KMS-11 (cell line): Measurements from ENCODE around the gene PLCB4.

Experiments
- H2AFZ ChIP-seq: fragments of 200-600 bp; sonication (generic); 2 replicates; pipeline ENCODE4 v1.6.1; 2016; ENCODE audit warnings: antibody characterized with exemption, mixed run types, low read depth
- H3K27ac ChIP-seq: fragments of 200-600 bp; sonication (generic); 2 replicates; pipeline ENCODE4 v1.6.1; 2016; ENCODE audit warnings: mild to moderate bottlenecking, mixed run types
- H3K27me3 ChIP-seq: fragments of 200-600 bp; sonication (generic); 2 replicates; pipeline ENCODE4 v1.6.1; 2017; ENCODE audit warnings: mild to moderate bottlenecking, low read depth, mixed run types, moderate library complexity; ENCODE audit not compliant: insufficient read depth
- H3K36me3 ChIP-seq: fragments of 200-600 bp; sonication (generic); 2 replicates; pipeline ENCODE4 v1.6.1; 2017; ENCODE audit warnings: mild to moderate bottlenecking, mixed run types; ENCODE audit not compliant: insufficient read depth
- H3K4me1 ChIP-seq: fragments of 200-600 bp; sonication (generic); 2 replicates; pipeline ENCODE4 v1.6.1; 2016; ENCODE audit warnings: mild to moderate bottlenecking, low read depth, mixed run types; ENCODE audit not compliant: poor library complexity, severe bottlenecking
- H3K4me2 ChIP-seq: fragments of 200-600 bp; sonication (generic); 2 replicates; pipeline ENCODE4 v1.7.0; 2016; ENCODE audit warnings: mild to moderate bottlenecking, mixed run types
- H3K4me3 ChIP-seq: fragments of 200-600 bp; sonication (generic); IDR thresholded peaks from 2 replicates; pipeline ENCODE4 v1.6.1; 2017; ENCODE audit warnings: low read depth, low read length, mixed read lengths; ENCODE audit not compliant: insufficient read depth
- H3K79me2 ChIP-seq: fragments of 200-600 bp; sonication (generic); 2 replicates; pipeline ENCODE4 v1.6.1; 2016; ENCODE audit warnings: low read depth, mixed run types; ENCODE audit not compliant: insufficient read depth
- H3K9ac ChIP-seq: fragments of 200-600 bp; sonication (generic); 2 replicates; pipeline ENCODE4 v1.6.1; 2016; ENCODE audit warnings: mild to moderate bottlenecking, mixed run types
- H4K20me1 ChIP-seq: fragments of 200-600 bp; sonication (generic); 2 replicates; pipeline ENCODE4 v1.6.1; 2016; ENCODE audit warnings: mild to moderate bottlenecking, mixed run types; ENCODE audit not compliant: insufficient read depth
- TF ChIP-seq, protein P1 (sequence below): fragments of 200-600 bp; sonication (generic); conservative IDR thresholded peaks from 2 replicates; pipeline ENCODE4 v1.6.1; 2017; ENCODE audit warnings: low read depth, mild to moderate bottlenecking, antibody characterized with exemption, low read length, moderate library complexity, mixed read lengths

The PLCB4 gene

DNA sequence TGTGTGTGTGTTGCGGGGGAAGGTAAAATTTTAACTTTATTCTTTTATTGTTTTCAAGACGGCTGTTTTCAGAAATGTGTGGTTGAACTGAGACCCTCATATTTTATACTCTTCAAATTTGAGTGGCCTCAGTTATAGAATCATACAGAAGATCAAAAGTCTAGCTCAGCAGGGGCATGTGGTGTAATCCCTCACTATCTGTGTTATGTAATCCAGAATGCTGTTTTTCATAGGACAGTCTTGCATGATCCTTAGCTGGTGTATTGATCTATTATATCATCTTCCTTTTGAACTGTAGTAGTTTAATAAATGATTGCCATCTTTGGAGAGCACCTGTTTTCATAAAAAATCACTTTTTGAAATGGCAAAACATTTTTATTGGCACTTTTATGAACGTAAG lies 1.4 kb downstream of the PLCB4 start:
- H3K79me2 ChIP-seq = no peaks in the 10 kb centered on the region
- H2AFZ ChIP-seq = no peak overlapping the region
- H4K20me1 ChIP-seq = no peaks in the 10 kb centered on the region
- no peak overlapping the region for H3K4me3 ChIP-seq
- no peaks in the 10 kb centered on the region for H3K36me3 ChIP-seq
- TF ChIP-seq, protein P1, sequence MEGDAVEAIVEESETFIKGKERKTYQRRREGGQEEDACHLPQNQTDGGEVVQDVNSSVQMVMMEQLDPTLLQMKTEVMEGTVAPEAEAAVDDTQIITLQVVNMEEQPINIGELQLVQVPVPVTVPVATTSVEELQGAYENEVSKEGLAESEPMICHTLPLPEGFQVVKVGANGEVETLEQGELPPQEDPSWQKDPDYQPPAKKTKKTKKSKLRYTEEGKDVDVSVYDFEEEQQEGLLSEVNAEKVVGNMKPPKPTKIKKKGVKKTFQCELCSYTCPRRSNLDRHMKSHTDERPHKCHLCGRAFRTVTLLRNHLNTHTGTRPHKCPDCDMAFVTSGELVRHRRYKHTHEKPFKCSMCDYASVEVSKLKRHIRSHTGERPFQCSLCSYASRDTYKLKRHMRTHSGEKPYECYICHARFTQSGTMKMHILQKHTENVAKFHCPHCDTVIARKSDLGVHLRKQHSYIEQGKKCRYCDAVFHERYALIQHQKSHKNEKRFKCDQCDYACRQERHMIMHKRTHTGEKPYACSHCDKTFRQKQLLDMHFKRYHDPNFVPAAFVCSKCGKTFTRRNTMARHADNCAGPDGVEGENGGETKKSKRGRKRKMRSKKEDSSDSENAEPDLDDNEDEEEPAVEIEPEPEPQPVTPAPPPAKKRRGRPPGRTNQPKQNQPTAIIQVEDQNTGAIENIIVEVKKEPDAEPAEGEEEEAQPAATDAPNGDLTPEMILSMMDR = no peak
- peaks cover 31% of the 10 kb centered on the region for H3K4me1 ChIP-seq
- no peak overlapping the region for H3K9ac ChIP-seq
- no peak overlapping the region for H3K4me2 ChIP-seq
- H3K27ac ChIP-seq = no peak overlapping the region
- no peaks in the 10 kb centered on the region for H3K27me3 ChIP-seq

DNA sequence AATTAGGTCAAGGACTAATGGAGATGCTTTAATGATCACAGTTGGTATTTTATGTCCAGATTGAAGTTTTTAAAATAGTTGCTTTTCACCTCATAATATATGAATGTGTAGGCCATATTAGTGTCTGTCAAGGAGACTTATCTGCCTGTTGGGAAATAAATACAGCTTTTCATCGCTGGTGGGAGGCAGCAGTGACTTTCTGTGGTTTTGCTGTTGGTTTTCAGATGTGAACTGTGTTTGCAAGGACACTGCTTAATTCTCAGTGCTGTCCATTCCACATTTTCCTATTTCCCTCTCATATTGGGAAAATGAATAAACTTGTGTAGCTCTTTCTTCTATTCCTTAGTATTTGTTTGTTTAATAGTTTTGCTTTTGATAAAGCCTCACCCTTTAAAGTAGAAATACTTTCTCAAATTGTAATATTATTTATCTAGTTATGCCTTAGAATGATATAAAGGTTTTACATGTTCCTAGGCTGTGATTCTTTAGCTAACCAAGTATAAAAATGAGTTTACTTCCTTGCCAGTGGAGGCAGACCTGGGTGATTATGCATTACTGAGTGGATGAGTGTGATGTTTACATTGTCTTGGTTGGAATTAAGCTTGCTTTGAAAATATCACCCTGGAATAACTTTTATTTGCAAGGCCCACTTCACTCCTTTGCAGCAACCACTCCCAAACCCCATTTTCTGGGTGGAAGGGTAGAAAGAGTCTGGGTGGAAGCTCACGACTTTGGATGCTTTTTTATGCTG lies 3.3 kb downstream of the PLCB4 start:
- Histone ChIP-seq H3K9ac (no peak overlapping the region), H3K4me3 (no peak overlapping the region), H3K36me3 (no peaks in the 10 kb centered on the region), H3K27ac (no peak overlapping the region), H3K4me1 (peaks cover 38% of the 10 kb centered on the region), H4K20me1 (no peaks in the 10 kb centered on the region), H3K4me2 (peak overlapping the region; percentile 57), H3K79me2 (no peaks in the 10 kb centered on the region), H3K27me3 (no peaks in the 10 kb centered on the region), H2AFZ (no peak overlapping the region)
- TF ChIP-seq, protein P1 = no peak

DNA sequence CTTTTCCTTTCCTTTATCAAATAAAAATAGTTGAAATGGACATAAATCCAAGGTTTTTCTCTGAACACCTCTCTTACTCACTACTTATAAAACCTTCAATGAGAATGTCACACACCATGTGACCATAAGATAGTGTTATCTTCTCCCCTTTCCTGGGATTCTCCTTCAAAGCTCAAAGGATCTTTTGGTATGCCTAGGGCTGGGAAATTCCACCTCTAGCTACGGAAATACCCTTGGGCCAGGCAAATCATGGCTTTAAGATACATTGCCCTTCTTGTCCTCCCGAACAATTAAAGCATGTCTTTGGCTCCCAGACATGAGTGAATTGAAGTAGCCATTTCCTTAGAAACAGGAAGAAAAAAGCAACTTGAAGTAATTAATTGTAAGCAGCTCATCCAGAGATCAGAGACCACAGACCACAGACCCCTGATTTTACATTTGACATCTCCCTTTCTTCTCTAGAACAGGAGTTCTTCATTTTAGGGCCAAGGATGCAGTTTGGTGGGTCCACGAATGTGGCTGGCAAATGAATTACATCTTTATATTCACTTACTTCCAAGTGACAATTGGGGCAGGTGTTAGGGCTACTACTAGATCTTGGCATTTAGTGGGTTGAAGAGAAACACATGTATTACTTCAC lies 4.1 kb downstream of the PLCB4 start:
- H3K4me3 ChIP-seq = no peak overlapping the region
- TF ChIP-seq, protein P1 = no peak

DNA sequence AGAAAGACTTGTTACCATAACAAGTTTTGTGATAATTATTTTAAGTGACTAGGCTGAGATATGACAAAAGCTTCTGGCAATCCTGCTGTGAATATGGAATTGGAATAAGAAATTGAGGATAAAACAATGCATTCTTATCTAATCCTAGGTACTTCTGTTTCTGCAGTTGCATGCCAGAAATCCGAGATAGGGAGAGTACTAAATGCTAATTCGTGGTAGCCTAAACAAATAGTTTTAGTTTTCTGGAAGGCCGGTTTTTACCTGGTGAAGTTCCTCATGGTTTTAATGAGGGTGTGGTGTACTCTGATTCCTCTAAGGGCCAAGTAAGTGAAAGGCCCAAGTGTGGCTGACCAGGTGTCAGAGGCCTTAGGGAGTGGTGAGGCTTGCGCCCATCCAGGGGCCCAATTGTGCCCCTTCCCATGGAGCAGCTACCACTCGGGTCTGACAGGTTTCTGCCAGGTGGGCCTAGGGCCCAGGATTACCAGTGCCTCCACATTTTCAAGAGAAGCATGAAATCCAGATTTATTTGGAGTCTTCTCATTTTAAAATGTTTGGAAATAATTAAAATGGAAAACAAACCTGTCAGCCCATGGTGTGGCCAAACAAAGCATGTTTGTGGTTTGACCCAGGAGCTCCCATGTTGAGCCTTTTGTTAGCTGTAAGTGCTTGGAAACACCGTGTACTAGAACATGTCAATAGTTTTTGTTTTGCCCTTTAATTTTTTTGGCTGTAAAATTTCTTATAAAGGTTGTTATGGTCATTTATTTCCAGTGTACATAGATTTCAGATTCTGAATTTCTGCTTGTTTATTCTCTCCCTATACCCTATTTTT lies 6.6 kb downstream of the PLCB4 start:
- Histone ChIP-seq H3K36me3 (no peaks in the 10 kb centered on the region), H3K9ac (no peak overlapping the region), H2AFZ (no peak overlapping the region), H3K4me3 (no peak overlapping the region), H3K27me3 (no peaks in the 10 kb centered on the region), H3K79me2 (no peaks in the 10 kb centered on the region), H3K4me2 (no peak overlapping the region), H3K27ac (no peak overlapping the region), H4K20me1 (no peaks in the 10 kb centered on the region), H3K4me1 (peaks cover 38% of the 10 kb centered on the region)
- TF ChIP-seq, protein P1 = no peak

More for the DNA sequence above, 4.1 kb downstream of the PLCB4 start:
- H3K27me3 ChIP-seq = no peaks in the 10 kb centered on the region
- no peaks in the 10 kb centered on the region for H3K79me2 ChIP-seq
- H3K27ac ChIP-seq = no peak overlapping the region
- H3K9ac ChIP-seq = no peak overlapping the region
- no peaks in the 10 kb centered on the region for H3K36me3 ChIP-seq
- H3K4me1 ChIP-seq = peaks cover 38% of the 10 kb centered on the region
- H4K20me1 ChIP-seq = no peaks in the 10 kb centered on the region
- H2AFZ ChIP-seq = no peak overlapping the region
- H3K4me2 ChIP-seq = no peak overlapping the region
